Measurements from ENCODE around the gene HHIPL1. TPM values are rescaled to one million over a fixed set of nuclear protein-coding genes. Genes with fewer than 3 reads are reported as not detected.
"Not testable (repeated sequence)": the region's sequence is repeated elsewhere in the genome, so short reads cannot be mapped to it uniquely, and the experiment has no call there.

HHIPL1 gene
- total RNA-seq, 1 experiment from 2014 or later, result not detected

- DNase-seq (ENCODE audit: low read depth), result no peak
These were observed 11.8 kb upstream of the HHIPL1 start for GRCh38 chr14:99633141-99633540.

GRCh38 chr14:99633918-99634317 is 11.0 kb upstream of the HHIPL1 start:
- DNase-seq (ENCODE audit: low read depth), result no peak

- DNase-seq (ENCODE audit: low read depth), result no peak
These were observed 10.5 kb upstream of the HHIPL1 start for GRCh38 chr14:99634443-99634842.

DNA sequence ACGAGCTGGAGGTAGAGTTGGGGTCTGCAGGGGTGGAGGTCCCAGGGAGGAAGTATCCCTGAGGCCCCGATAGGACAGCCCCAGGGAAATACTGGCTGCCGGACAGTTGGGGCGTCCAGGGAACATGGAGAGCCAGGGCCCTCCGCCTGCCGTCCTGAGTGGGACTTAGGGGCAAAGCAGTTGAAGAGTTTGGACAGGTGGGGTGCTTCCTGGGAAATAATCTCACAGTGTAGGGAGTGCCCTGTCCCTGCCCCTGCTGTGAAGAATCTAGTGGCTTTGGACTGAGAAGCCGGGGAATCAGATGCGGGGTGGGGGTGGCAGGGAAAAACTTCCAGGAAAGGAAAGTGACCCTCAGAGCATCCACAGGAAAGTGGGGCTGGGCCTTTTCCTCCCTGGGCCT is 9.8 kb upstream of the HHIPL1 start:
- DNase-seq (ENCODE audit: low read depth), result no peak

DNA sequence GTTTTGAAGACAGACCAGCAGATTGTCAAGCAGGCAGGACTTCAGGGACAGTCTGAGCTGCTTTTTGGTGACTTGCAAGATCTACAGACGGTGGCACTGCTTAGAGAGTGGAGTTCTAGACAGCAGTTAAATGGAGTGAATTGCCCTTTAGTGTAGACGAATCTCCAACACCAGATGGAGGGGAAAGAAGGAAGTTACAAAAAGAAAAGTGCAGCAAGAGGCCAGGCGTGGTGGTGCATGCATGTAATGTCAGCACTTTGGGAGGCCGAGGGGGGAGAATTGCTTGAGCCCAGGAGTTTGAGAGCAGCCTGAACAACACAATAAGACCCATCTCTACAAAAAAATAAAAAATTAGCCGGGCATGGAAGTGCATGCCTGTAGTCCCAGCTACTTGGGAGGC is 8.4 kb upstream of the HHIPL1 start:
- DNase-seq (ENCODE audit: low read depth), result no peak

DNA sequence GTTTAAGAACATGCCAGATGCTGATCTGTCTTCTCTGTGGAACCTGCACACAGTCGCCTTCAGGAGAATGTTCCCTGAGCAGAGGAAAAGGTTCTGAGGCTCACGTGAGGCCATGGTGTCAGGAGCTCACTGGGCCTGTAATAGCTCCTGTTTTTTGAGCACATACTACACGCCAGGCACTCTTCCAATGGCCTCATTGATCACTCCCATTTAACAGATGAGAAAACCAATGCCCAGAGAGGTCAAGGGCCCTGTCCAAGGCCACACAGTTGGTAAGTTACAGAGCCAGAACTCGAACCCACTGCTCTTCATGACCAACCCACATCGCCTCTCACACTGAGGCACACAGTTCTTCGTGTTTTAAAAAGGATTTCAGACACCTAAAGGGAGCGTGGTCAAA is 7.3 kb upstream of the HHIPL1 start:
- no peak for DNase-seq (ENCODE audit: low read depth)

DNA sequence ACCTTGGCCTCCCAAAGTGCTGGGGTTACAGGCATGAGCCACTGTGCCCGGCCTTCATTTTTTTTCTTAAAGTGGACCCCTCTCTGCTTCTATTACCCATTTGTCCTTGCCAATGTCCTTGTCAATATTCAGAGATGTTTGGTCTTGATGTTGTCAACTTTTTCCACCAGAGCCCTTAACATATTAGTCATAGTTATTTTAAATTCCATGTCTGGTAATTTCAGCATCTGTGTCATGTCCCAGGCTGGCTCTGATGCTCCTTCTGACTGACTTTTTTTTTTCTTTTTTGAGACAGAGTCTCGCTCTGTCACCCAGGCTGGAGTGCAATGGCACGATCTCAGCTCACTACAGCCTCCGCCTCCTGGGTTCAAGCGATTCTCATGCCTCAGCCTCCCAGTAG is 2.2 kb upstream of the HHIPL1 start:
- DNase-seq (ENCODE audit: low read depth), result not testable (repeated sequence)

DNA sequence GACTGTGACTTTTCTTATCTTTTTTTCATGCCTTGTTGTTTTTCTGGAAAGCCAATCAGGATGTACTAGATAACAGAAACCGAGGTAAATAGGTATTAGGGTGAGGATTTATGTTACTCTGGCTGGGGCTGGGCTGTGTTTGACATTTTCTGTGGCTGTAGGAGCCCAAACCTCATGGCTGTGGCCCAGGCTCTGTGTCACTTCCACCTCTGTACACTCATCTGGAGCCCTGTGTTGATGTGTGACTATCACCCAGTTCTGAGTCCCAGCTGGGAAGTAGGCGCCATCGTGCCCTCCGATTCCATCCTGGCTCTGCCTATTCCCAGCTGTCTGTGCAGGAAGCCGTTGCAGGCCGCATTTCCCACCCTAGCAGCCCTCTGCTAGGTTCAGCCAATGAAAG is 1.6 kb upstream of the HHIPL1 start:
- DNase-seq (ENCODE audit: low read depth), result no peak

DNA sequence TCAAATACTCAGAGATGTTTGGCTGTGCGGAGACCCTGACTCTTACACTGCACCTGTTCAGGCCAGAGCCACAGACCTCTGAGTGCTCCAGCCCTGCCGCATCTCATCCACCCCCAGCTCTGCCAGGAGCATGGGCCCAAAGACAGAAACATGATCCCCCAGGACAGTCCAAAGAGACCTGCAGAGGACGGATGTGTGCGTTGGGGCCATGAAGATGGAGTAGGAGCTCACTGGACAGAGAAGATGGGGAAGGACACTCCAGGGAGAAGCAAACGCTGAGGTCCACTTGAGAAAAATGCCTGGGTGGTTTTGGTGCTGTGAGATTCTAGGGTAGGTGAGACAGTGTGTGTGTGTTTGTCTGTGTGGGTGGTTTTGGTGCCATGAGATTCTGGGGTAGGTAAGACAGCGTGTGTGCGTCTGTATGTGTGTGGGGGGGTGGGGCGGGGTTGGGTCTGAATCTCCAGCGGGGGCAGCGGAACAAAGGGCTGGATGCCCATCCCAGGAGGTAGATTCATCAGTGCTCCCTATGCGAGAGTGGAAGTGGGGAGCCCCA is 818 bp upstream of the HHIPL1 start:
- no peak for DNase-seq (ENCODE audit: low read depth)

- no peak for DNase-seq (ENCODE audit: low read depth)
These were observed 896 bp downstream of the HHIPL1 start for GRCh38 chr14:99645545-99646505.

GRCh38 chr14:99647411-99647810 is 2.5 kb downstream of the HHIPL1 start:
- no peak for DNase-seq (ENCODE audit: low read depth)

DNA sequence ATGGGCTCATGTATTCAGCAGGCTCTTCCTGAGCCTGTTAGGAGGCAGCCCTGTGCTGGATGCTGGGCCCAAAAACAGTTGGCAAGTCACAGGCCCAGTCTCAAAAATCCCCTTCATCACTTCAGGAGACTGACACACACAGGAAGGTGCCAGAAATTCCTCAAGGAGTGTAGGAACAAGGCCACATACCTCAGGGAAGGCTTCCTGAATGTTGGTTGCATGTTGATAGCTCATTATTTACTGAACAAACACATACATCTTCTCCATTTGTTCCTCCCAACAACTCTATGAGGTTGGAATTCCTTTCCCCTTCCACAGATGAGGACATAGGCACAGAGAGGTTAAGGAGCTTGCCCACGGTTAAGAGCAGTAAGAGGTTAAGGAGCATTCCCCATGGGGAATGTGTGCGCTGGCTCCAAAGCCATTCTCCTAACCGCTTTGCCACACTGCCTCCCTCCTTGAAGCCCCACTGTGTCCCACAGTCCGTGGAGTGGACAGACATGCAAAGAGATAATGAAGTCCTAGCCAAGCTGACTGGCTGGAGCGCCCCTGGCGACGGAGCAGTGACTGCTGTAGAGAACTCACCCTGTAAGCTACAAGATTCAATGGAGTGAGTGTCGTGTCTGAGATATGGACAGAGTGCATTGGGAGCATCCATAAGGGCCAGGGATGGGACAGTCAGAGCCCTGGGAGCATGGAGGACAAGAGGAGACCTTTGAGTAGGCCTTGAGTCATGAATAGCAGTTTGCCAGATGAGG is 3.3 kb downstream of the HHIPL1 start:
- DNase-seq (ENCODE audit: low read depth), result no peak

GRCh38 chr14:99649219-99649618 is 4.3 kb downstream of the HHIPL1 start:
- peak; percentile 21 for DNase-seq (ENCODE audit: low read depth)

DNA sequence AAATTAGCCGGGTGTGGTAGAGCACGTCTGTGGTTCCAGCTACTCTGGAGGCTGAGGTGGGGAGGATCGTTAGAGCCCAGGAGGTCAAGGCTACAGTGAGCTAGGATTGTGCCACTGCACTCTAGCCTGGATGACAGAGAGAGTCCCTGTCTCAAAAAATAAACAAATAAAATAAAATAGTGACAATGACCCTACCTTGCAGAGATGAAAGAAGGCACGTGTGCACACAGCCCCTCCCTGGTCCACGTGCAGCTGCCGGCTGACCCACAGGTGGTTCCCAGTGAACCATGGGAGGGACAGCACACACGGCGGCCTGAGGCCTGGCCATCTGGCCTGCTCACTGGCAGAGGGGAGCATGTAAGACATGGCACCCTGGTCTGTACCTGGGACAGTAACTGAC is 4.7 kb downstream of the HHIPL1 start:
- DNase-seq (ENCODE audit: low read depth), result no peak

DNA sequence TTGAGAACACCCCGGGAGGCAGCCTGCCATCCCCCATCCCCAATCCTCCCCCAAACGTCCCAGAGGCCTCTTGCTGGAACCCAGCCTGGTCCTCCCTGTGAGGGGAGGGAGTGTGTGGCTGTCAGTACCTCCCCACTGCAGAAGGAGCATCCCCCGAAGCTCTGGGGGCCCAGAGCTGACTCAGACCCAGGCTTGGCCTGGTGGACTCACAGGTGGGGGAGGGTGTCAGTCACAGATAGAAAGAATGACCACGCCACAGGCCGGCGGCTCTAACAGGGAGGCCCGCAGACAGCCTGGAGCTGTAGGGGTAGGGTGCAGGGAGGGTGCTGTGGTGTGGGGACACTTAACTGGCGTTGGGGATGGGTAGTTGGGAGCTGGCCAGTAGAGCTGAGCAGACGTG is 5.3 kb downstream of the HHIPL1 start:
- DNase-seq (ENCODE audit: low read depth), result no peak

DNA sequence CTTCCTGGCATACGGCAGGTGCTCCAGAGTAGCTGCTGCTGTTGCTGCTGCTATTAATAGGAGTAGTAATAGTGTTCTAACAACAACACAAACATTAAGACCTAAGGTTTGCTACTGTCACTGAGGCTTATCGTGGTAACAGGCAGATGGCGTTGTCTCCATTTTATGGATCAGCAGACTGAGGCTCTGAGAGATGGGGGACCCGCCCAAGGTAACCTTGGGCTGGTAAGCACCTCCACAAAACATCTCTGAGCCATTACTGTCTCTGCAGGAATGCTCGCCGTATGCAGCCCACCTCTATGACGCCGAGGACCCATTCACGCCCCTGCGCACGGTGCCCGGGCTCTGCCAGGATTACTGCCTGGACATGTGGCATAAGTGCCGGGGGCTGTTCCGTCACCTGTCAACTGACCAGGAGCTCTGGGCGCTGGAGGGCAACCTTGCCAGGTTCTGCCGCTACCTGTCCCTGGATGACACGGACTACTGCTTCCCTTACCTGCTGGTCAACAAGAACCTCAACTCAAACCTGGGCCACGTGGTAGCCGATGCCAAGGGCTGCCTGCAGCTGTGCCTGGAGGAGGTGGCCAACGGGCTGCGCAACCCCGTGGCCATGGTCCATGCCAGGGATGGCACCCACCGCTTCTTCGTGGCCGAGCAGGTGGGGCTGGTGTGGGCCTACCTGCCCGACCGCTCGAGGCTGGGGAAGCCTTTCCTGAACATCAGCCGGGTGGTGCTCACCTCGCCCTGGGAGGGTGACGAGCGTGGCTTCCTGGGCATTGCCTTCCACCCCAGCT is 7.2 kb downstream of the HHIPL1 start:
- DNase-seq (ENCODE audit: low read depth), result no peak

DNA sequence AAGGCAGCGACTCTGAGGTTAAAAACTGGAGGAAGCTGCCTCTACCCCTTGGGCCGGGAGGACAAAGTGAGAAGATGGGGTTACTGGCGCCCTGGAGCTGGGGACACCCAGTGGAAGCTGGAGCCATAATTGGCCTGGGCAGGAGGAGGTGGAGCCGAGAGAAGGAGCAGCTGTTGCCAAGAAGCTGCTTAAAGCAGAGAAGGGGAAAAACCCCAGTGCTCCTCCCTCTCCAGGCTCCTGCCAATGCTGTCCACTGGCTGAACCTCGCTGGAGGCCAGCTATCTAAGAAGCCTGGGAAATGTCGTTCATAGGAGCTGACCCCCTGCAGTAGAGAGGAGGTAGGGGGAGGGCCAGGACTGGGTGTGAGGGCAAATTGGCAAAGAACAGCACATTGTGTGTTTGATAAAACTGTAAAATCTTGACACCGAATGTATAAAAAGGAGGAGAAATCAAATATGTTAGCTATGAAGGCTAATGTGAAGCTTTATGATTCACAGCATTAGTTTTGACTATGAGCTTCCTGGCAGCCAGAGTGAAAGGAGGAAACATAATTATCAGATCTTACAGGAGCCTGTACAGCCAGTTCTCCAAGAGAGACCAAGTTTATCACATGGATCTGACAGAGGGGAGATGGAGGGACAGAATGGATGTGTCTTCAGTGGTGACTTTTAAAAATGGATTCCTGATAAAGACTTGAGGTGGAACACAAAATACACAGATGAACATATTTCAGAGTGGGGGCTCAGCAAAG is 9.5 kb downstream of the HHIPL1 start:
- DNase-seq (ENCODE audit: low read depth), result peak; percentile 52

- DNase-seq (ENCODE audit: low read depth), result peak; percentile 23
These were observed 10.6 kb downstream of the HHIPL1 start for GRCh38 chr14:99655521-99655920.

DNA sequence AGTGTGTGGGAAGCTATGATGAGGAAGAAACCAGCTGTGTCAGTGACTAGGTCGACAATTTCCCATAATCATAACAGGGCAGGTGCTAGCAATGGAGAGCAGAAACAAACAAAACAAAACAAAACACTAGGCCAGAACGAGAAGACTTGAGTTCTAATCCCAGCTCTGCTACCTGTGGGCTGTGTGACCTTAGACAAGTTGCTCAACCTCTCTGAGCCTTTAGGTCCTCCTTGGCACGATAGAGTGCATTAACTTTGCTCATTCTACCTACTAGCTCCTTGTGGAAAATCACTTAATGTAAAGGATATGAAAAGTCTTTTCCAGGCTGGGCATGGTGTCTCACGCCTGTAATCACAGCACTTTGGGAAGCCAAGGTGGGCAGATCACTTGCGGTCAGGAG is 11.2 kb downstream of the HHIPL1 start:
- DNase-seq (ENCODE audit: low read depth), result no peak

DNA sequence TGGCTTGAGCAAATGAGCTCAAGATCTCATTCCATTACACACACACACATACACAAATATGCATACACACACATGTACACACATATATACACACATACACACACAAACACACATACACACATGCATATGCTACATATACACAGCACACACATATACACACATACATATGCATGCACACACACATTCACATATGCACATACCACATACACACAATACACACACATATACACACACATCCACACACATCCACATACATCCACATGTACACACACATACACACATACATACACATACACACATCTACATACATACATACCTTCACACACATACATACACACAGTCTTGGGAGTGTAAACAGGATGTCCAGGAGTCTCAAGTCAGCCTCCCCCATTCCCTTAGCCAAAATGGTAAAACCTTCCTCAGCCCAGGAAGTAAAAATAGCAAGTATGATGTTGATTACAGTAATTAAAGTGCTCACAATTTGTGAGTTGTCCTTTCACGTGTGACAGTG is 12.8 kb downstream of the HHIPL1 start:
- DNase-seq (ENCODE audit: low read depth), result no peak
